Bronchial epithelial cell (primary cell): ENCODE data around the gene IL17C. TPM values are rescaled to one million over a fixed set of nuclear protein-coding genes. Genes with fewer than 3 reads are reported as not detected.

ENCODE experiments used
- DNase-seq: peaks from one replicate; pipeline ENCODE4 v3.0.0-alpha.2; 2010; ENCODE audit warnings: low read depth
- FAIRE-seq: peaks from 2 replicates; lab custom pipeline; 2011; peaks lifted over from hg19 to GRCh38; lab: Jason Lieb, UNC
- H3K27me3 ChIP-seq: 2 replicates; pipeline ENCODE4 v1.5.1; 2011; ENCODE audit warnings: low read length; ENCODE audit not compliant: control insufficient read depth, insufficient read depth
- H3K36me3 ChIP-seq: 2 replicates; pipeline ENCODE4 v1.5.1; 2011; ENCODE audit warnings: low read length; ENCODE audit not compliant: control insufficient read depth, insufficient read depth
- H3K4me3 ChIP-seq: 2 replicates; pipeline ENCODE4 v1.5.1; 2011; ENCODE audit warnings: mild to moderate bottlenecking, low read depth, low read length, control low read depth
- CTCF ChIP-seq: IDR thresholded peaks from 2 replicates; pipeline ENCODE4 v1.5.1; 2011; ENCODE audit warnings: mild to moderate bottlenecking, moderate library complexity, low read length, control low read depth, inconsistent platforms; ENCODE audit not compliant: insufficient read depth, severe bottlenecking
- total RNA-seq: library from RNA; depleted of rRNA; stranded (reverse); fragments of >200 nt; gene quantifications from 2 replicates; pipeline ENCODE4 v1.2.1, GENCODE V29; 2014

IL17C gene
- total RNA-seq, 1 donor from 2014 or later: under 0.01 TPM

- H3K4me3 ChIP-seq: no peak overlapping the region
- peaks cover 25% of the 10 kb centered on the region for H3K27me3 ChIP-seq
- no peak for TF ChIP-seq CTCF
- DNase-seq: no peak
- no peak for FAIRE-seq
- H3K36me3 ChIP-seq: peaks cover 4% of the 10 kb centered on the region
These were observed 2.6 kb upstream of the IL17C start for GRCh38 chr16:88635671-88636319.

- H3K4me3 ChIP-seq: no peak overlapping the region
- peaks cover 26% of the 10 kb centered on the region for H3K27me3 ChIP-seq
- no peak for TF ChIP-seq CTCF
- peaks cover 2% of the 10 kb centered on the region for H3K36me3 ChIP-seq
- DNase-seq (no peak), FAIRE-seq (no peak)
These were observed 1.7 kb upstream of the IL17C start for GRCh38 chr16:88636488-88637265.

GRCh38 chr16:88639231-88640038 lies 1.1 kb downstream of the IL17C start:
- Histone ChIP-seq H3K27me3 (peaks cover 26% of the 10 kb centered on the region), H3K36me3 (no peaks in the 10 kb centered on the region), H3K4me3 (no peak overlapping the region)
- FAIRE-seq (no peak), DNase-seq (no peak)
- TF ChIP-seq CTCF: no peak

- FAIRE-seq: no peak
- no peak for TF ChIP-seq CTCF
- peaks cover 26% of the 10 kb centered on the region for H3K27me3 ChIP-seq
These were observed 1.7 kb downstream of the IL17C start for GRCh38 chr16:88640039-88640495.

GRCh38 chr16:88640498-88641247 lies 2.3 kb downstream of the IL17C start:
- Histone ChIP-seq H3K4me3 (no peak overlapping the region), H3K36me3 (no peaks in the 10 kb centered on the region), H3K27me3 (peaks cover 26% of the 10 kb centered on the region)
- no peak for FAIRE-seq
- no peak for DNase-seq
- no peak for TF ChIP-seq CTCF

More at GRCh38 chr16:88640039-88640495, 1.7 kb downstream of the IL17C start:
- Histone ChIP-seq H3K4me3 (no peak overlapping the region), H3K36me3 (no peaks in the 10 kb centered on the region)
- DNase-seq: no peak
